Neural cell (in vitro differentiated cells): ENCODE results near the gene HDAC4. TPM values are rescaled to one million over a fixed set of nuclear protein-coding genes. Genes with fewer than 3 reads are reported as not detected.

Source experiments
- H2AFZ ChIP-seq: fragments of 200-600, 300-800 bp; sonication (generic), shearing (Covaris generic); 2 replicates; pipeline ENCODE4 v1.6.0; 2014; ENCODE audit warnings: low read depth, mild to moderate bottlenecking, antibody characterized with exemption, low read length, moderate library complexity
- H3F3A ChIP-seq: fragments of 200-600 bp; shearing (Covaris generic); 2 replicates; pipeline ENCODE4 v1.6.1; 2016; ENCODE audit warnings: mild to moderate bottlenecking, moderate library complexity, mixed read lengths, antibody characterized with exemption, low read length; ENCODE audit not compliant: insufficient read depth, poor library complexity, severe bottlenecking
- H3K27ac ChIP-seq: fragments of 200-600, 300-800 bp; sonication (generic), shearing (Covaris generic); 2 replicates; pipeline ENCODE4 v1.5.1; 2014; ENCODE audit warnings: mild to moderate bottlenecking, low read length, moderate library complexity
- H3K27me3 ChIP-seq: fragments of 300-800, 200-600 bp; sonication (generic), shearing (Covaris generic); 2 replicates; pipeline ENCODE4 v1.6.0; 2014; ENCODE audit warnings: mild to moderate bottlenecking, low read depth, low read length, moderate library complexity; ENCODE audit not compliant: insufficient read depth
- H3K36me3 ChIP-seq: fragments of 300-800, 200-600 bp; sonication (generic), shearing (Covaris generic); 2 replicates; pipeline ENCODE4 v1.5.1; 2014; ENCODE audit warnings: mild to moderate bottlenecking, antibody characterized with exemption, low read length, moderate library complexity; ENCODE audit not compliant: insufficient read depth
- H3K4me2 ChIP-seq: fragments of 300-800, 200-600 bp; sonication (generic), shearing (Covaris generic); 2 replicates; pipeline ENCODE4 v1.6.0; 2014; ENCODE audit warnings: mild to moderate bottlenecking, low read length
- H3K4me3 ChIP-seq: fragments of 300-800, 200-600 bp; sonication (generic), shearing (Covaris generic); 2 replicates; pipeline ENCODE4 v1.5.1; 2014; ENCODE audit warnings: mild to moderate bottlenecking, low read length, moderate library complexity
- H3K79me2 ChIP-seq: fragments of 200-600 bp; shearing (Covaris generic); replicated peaks from 2 replicates; pipeline ENCODE4 v1.6.0; 2014; ENCODE audit warnings: mild to moderate bottlenecking, low read length, moderate library complexity; ENCODE audit not compliant: insufficient read depth
- H3K9ac ChIP-seq: fragments of 300-800, 200-600 bp; sonication (generic), shearing (Covaris generic); 2 replicates; pipeline ENCODE4 v1.6.1; 2016; ENCODE audit warnings: mild to moderate bottlenecking, low read length, mixed read lengths
- H3K9me2 ChIP-seq: fragments of 200-600 bp; shearing (Covaris generic); 2 replicates; pipeline ENCODE4 v1.6.1; 2016; ENCODE audit warnings: mild to moderate bottlenecking, low read length, mixed read lengths; ENCODE audit not compliant: insufficient read depth
- H3K9me3 ChIP-seq: fragments of 200-600, 300-800 bp; sonication (generic), shearing (Covaris generic); 2 replicates; pipeline ENCODE4 v1.6.1; 2016; ENCODE audit warnings: mild to moderate bottlenecking, mixed run types, low read length, moderate library complexity, mixed read lengths
- H4K20me1 ChIP-seq: fragments of 200-600 bp; shearing (Covaris generic); 2 replicates; pipeline ENCODE4 v1.6.1; 2016; ENCODE audit warnings: mild to moderate bottlenecking, mixed run types; ENCODE audit not compliant: insufficient read depth
- CTCF ChIP-seq: fragments of 450-650 bp; IDR thresholded peaks from 2 replicates; pipeline ENCODE4 v1.5.1; 2014; ENCODE audit warnings: antibody characterized with exemption, mild to moderate bottlenecking, moderate library complexity; ENCODE audit not compliant: poor library complexity, severe bottlenecking
- EP300 ChIP-seq: fragments of 450-650 bp; conservative IDR thresholded peaks from 2 replicates; pipeline ENCODE4 v1.6.1; 2014; ENCODE audit warnings: antibody characterized with exemption, mild to moderate bottlenecking, moderate library complexity; ENCODE audit not compliant: poor library complexity, severe bottlenecking
- EZH2 ChIP-seq: fragments of 200-600, 300-800 bp; shearing (Covaris generic), sonication (generic); IDR thresholded peaks from 2 replicates; pipeline ENCODE4 v1.6.1; 2014; ENCODE audit warnings: antibody characterized with exemption, low read length, borderline replicate concordance, mild to moderate bottlenecking; ENCODE audit not compliant: insufficient read depth, poor library complexity, severe bottlenecking
- MXI1 ChIP-seq: fragments of 450-650 bp; conservative IDR thresholded peaks from 2 replicates; pipeline ENCODE4 v1.6.1; 2014; ENCODE audit warnings: antibody characterized with exemption, mild to moderate bottlenecking; ENCODE audit not compliant: poor library complexity, severe bottlenecking
- POLR2AphosphoS5 ChIP-seq: IDR thresholded peaks from 2 replicates; pipeline ENCODE4 v1.6.1; 2012
- RAD21 ChIP-seq: fragments of 450-650 bp; conservative IDR thresholded peaks from 2 replicates; pipeline ENCODE4 v1.6.1; 2014; ENCODE audit warnings: antibody characterized with exemption, mild to moderate bottlenecking, moderate library complexity
- SMC3 ChIP-seq: fragments of 450-650 bp; conservative IDR thresholded peaks from 2 replicates; pipeline ENCODE4 v1.6.1; 2014; ENCODE audit warnings: antibody characterized with exemption, mild to moderate bottlenecking, moderate library complexity; ENCODE audit not compliant: poor library complexity
- TAF1 ChIP-seq: IDR thresholded peaks from 2 replicates; pipeline ENCODE4 v1.6.1; 2012; ENCODE audit warnings: low read depth
- polyA plus RNA-seq: library from polyadenylated mRNA; depleted of rRNA; stranded (reverse); fragments of >200 nt; gene quantifications from 2 replicates; pipeline ENCODE4 v1.2.3, GENCODE V29; 2014
- TF ChIP-seq, protein P1 (sequence below): IDR thresholded peaks from 2 replicates; pipeline ENCODE4 v1.6.1; 2012; ENCODE audit warnings: borderline replicate concordance

The HDAC4 gene
- polyA plus RNA-seq, 1 donor from 2014 or later, result 3.4 TPM

GRCh38 chr2:239271471-239271870 lies 129.3 kb downstream of the HDAC4 start:
- no peak overlapping the region for H3K27ac ChIP-seq
- no peaks in the 10 kb centered on the region for H3K9me2 ChIP-seq
- H3K4me2 ChIP-seq, result no peak overlapping the region
- H4K20me1 ChIP-seq, result no peaks in the 10 kb centered on the region
- peaks cover 12% of the 10 kb centered on the region for H3K79me2 ChIP-seq
- no peak overlapping the region for H2AFZ ChIP-seq
- H3K9me3 ChIP-seq, result no peaks in the 10 kb centered on the region
- no peak overlapping the region for H3K4me3 ChIP-seq
- H3F3A ChIP-seq, result no peaks in the 10 kb centered on the region
- H3K9ac ChIP-seq, result no peak overlapping the region
- TF ChIP-seq RAD21, result no peak
- no peak for TF ChIP-seq SMC3
- no peak for TF ChIP-seq POLR2AphosphoS5
- no peak for TF ChIP-seq CTCF
- no peak for TF ChIP-seq MXI1
- TF ChIP-seq, protein P1, sequence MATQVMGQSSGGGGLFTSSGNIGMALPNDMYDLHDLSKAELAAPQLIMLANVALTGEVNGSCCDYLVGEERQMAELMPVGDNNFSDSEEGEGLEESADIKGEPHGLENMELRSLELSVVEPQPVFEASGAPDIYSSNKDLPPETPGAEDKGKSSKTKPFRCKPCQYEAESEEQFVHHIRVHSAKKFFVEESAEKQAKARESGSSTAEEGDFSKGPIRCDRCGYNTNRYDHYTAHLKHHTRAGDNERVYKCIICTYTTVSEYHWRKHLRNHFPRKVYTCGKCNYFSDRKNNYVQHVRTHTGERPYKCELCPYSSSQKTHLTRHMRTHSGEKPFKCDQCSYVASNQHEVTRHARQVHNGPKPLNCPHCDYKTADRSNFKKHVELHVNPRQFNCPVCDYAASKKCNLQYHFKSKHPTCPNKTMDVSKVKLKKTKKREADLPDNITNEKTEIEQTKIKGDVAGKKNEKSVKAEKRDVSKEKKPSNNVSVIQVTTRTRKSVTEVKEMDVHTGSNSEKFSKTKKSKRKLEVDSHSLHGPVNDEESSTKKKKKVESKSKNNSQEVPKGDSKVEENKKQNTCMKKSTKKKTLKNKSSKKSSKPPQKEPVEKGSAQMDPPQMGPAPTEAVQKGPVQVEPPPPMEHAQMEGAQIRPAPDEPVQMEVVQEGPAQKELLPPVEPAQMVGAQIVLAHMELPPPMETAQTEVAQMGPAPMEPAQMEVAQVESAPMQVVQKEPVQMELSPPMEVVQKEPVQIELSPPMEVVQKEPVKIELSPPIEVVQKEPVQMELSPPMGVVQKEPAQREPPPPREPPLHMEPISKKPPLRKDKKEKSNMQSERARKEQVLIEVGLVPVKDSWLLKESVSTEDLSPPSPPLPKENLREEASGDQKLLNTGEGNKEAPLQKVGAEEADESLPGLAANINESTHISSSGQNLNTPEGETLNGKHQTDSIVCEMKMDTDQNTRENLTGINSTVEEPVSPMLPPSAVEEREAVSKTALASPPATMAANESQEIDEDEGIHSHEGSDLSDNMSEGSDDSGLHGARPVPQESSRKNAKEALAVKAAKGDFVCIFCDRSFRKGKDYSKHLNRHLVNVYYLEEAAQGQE, result no peak
- TF ChIP-seq EP300, result no peak
- TF ChIP-seq TAF1, result no peak
- no peak for TF ChIP-seq EZH2
- no peaks in the 10 kb centered on the region for H3K27me3 ChIP-seq
- H3K36me3 ChIP-seq, result no peaks in the 10 kb centered on the region

DNA sequence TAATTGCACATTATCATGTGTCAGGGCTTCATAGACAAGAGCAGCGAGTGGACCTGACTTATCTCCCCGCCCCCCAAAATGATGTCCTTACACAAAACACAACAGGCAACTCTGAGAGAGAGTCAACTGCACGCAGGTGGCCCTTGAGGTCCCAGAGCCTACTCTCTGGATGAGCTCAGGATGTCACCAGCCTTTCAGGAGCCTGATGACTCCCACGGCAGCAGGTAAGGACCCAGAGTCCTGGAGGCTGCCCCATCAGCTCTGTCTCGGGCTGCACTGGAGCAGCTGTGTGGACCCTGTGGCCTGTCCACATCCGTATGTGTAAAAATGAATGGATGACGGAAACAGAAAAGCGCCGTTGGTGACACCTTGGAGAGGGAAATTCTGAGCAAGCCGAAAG lies 130.9 kb downstream of the HDAC4 start:
- H3K36me3 ChIP-seq, result no peaks in the 10 kb centered on the region
- H2AFZ ChIP-seq, result no peak overlapping the region
- H3K9ac ChIP-seq, result no peak overlapping the region
- H3K27me3 ChIP-seq, result no peaks in the 10 kb centered on the region
- no peaks in the 10 kb centered on the region for H3K9me3 ChIP-seq
- H3K27ac ChIP-seq, result no peak overlapping the region
- no peaks in the 10 kb centered on the region for H3K9me2 ChIP-seq
- no peak overlapping the region for H3K4me3 ChIP-seq
- H4K20me1 ChIP-seq, result no peaks in the 10 kb centered on the region
- TF ChIP-seq SMC3, result no peak
- TF ChIP-seq EZH2, result no peak
- TF ChIP-seq RAD21, result no peak
- TF ChIP-seq, protein P1, result no peak
- no peak for TF ChIP-seq TAF1
- TF ChIP-seq MXI1, result no peak
- no peak for TF ChIP-seq POLR2AphosphoS5
- TF ChIP-seq EP300, result no peak
- TF ChIP-seq CTCF, result no peak
- H3F3A ChIP-seq, result no peaks in the 10 kb centered on the region
- H3K4me2 ChIP-seq, result no peak overlapping the region
- H3K79me2 ChIP-seq, result peaks cover 12% of the 10 kb centered on the region
